Left lung (tissue), 10 donors: ENCODE results near the gene DHRS7. TPM values are rescaled to one million over a fixed set of nuclear protein-coding genes. Genes with fewer than 3 reads are reported as not detected.

Experiments used
- ATAC-seq: fragments of 200-7000 bp; cut with Tn5 transposase; one replicate; pipeline ENCODE4 v1.9.1; 2020; ENCODE audit warnings: moderate library complexity
- DNase-seq, 4 donors: peaks; one replicate each; pipeline ENCODE4 v3.0.0-alpha.2; 2013 to 2020
- H3K27ac ChIP-seq, 2 donors: fragments of 200-600 bp; sonication (generic) in 1 of 2; one replicate each; pipeline versions ENCODE4 v1.5.0 to v1.8.0; 2020 to 2021
- H3K27me3 ChIP-seq, 2 donors: fragments of 200-600 bp; sonication (generic) in 1 of 2; one replicate each; pipeline versions ENCODE4 v1.5.0 to v1.8.0; 2020 to 2021
- H3K36me3 ChIP-seq, 2 donors: fragments of 200-600 bp; sonication (generic) in 1 of 2; one replicate each; pipeline versions ENCODE4 v1.5.0 to v1.8.0; 2020 to 2021
- H3K4me1 ChIP-seq, 2 donors: fragments of 200-600 bp; one replicate each; pipeline ENCODE4 v1.8.0; 2021
- H3K4me3 ChIP-seq, 2 donors: fragments of 200-600 bp; sonication (generic) in 1 of 2; one replicate each; pipeline versions ENCODE4 v1.5.0 to v1.8.0; 2020 to 2021; ENCODE audit warnings: mild to moderate bottlenecking in 1 of 2
- H3K9me3 ChIP-seq, 2 donors: fragments of 200-600 bp; sonication (generic) in 1 of 2; one replicate each; pipeline versions ENCODE4 v1.5.0 to v1.8.0; 2020 to 2021
- intact Hi-C, 2 donors: fragments of 100-400 bp; cut with DNase I; formaldehyde crosslinking; loops; one replicate each; pipeline versions ENCODE4 v1.11.2 to v1.14.2; 2022
- polyA plus RNA-seq, 6 donors: library from polyadenylated mRNA; unstranded; fragments of 120-200 nt; gene quantifications; one replicate each; pipeline ENCODE4 v1.2.1, GENCODE V29; 2013; ENCODE audit not compliant: insufficient read length in 6 of 6
- total RNA-seq, 2 donors: library from RNA; stranded (reverse); fragmentation: NEBNext Ultra II Directional; extraction: Animal tissue kit (Norgen Biotek cat#: 25700); gene quantifications; one replicate each; pipeline ENCODE4 v1.2.1, GENCODE V29; 2021
- TF ChIP-seq, protein P1 (sequence below), 2 donors: fragments of 200-600 bp; sonication (generic) in 1 of 2; IDR thresholded peaks; one replicate each; pipeline versions ENCODE4 v1.5.0 to v1.8.0; 2021; ENCODE audit warnings: antibody characterized with exemption in 2 of 2
- donor health status: DM: no; HTN: yes; CAD: no.
- donor health status: DM: no; HTN: no; CAD: no.

Gene DHRS7
- total and polyA plus RNA-seq, 8 donors: 52.9 to 122 (median 57.8) TPM

DNA sequence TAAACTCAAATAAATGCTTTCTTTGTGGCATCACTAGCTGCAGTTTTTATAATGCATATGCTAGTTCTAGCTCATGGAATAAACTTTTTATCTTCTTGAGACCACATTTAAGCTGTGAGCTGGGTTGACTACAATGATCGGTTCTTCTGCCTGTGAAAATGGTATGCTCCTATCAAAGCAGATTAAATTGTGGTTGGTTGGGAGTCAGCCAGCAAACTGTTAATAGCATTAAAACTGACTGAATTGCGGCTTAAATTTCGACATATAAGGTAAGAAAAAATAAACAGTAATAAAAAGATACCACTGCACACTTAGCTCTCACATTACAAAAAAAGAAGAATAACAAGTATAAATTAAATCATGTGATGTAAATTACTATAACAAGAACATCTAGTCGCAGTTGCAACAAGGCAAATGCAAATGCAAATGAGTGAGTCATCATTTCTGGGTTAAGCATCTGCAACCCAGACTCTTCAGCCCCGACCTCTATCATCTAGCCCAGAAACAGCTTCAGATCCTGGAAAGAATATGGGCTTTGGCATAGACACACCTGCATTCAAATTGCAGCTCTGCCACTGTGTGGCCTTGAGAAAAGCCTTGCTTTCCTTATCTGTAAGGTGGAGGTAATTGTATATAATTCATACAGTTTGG is 19.8 kb upstream of the DHRS7 start:
- no peak overlapping the region for H3K27ac ChIP-seq
- no peak for ATAC-seq
- no peak for DNase-seq
- intact Hi-C loops: loop anchor here in 1 of 2 donors (10.0 kb wide), 2 partner anchors 120 to 220 kb away; no protein-coding TSS in a partner anchor
- H3K9me3 ChIP-seq: no peaks in the 10 kb centered on the region
- TF ChIP-seq, protein P1, sequence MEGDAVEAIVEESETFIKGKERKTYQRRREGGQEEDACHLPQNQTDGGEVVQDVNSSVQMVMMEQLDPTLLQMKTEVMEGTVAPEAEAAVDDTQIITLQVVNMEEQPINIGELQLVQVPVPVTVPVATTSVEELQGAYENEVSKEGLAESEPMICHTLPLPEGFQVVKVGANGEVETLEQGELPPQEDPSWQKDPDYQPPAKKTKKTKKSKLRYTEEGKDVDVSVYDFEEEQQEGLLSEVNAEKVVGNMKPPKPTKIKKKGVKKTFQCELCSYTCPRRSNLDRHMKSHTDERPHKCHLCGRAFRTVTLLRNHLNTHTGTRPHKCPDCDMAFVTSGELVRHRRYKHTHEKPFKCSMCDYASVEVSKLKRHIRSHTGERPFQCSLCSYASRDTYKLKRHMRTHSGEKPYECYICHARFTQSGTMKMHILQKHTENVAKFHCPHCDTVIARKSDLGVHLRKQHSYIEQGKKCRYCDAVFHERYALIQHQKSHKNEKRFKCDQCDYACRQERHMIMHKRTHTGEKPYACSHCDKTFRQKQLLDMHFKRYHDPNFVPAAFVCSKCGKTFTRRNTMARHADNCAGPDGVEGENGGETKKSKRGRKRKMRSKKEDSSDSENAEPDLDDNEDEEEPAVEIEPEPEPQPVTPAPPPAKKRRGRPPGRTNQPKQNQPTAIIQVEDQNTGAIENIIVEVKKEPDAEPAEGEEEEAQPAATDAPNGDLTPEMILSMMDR (IDR thresholded peaks at IDR 0.05): no peak
- no peak overlapping the region for H3K4me3 ChIP-seq
- no peaks in the 10 kb centered on the region for H3K27me3 ChIP-seq
- peaks cover 0 to 8% of the 10 kb centered on the region in 2 donors for H3K4me1 ChIP-seq
- H3K36me3 ChIP-seq: no peaks in the 10 kb centered on the region

DNA sequence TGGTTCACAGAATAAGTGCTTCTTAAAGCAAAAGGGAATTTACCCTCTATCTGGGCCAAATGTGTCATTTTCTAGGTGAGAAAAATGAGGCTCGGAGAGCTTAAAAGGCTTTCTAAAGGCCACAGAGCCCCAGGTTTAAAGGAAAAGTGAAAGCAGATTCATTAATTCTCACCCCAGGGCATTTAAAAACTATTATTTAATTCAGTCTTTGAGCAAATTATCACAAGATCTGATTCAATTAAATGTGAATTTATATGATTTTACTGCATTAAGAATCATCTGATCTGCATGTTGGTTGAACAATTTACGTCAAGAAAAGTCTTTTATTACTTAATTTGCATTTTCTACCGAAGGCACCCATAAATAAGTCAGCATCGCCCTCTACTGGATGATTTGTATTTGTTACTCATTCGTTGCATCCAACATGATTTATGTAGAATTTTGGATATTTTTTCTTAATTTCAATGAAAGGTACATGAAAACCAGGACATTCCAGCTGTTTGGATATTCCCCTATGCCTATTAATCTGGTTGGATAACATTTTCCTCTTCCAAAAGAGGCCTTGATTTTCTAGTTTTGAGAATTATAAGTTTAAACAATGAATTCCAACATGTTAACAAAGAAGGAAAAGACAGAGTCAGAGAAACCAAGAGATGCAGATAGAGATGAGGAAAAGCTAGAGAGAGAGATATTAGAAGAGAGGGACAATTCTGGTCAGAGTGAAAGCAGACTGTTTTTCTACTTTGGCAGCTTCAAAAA is 19.1 kb upstream of the DHRS7 start:
- no peaks in the 10 kb centered on the region for H3K27me3 ChIP-seq
- intact Hi-C loops: loop anchor here in 1 of 2 donors (10.0 kb wide), 2 partner anchors 120 to 220 kb away; no protein-coding TSS in a partner anchor
- TF ChIP-seq, protein P1 (IDR thresholded peaks at IDR 0.05): peak; percentile 71 to 74
- peak; percentile 91 for ATAC-seq
- H3K36me3 ChIP-seq: no peaks in the 10 kb centered on the region
- peak overlapping the region in 1 of 2 donors; percentile 10 for H3K27ac ChIP-seq
- peak in 2 of 4 donors; percentile 65 to 78 for DNase-seq
- H3K4me1 ChIP-seq: peaks cover 0 to 8% of the 10 kb centered on the region in 2 donors
- H3K9me3 ChIP-seq: no peaks in the 10 kb centered on the region
- H3K4me3 ChIP-seq: peak overlapping the region; percentile 18 to 33

GRCh38 chr14:60183741-60184140 is 18.5 kb upstream of the DHRS7 start:
- TF ChIP-seq, protein P1 (IDR thresholded peaks at IDR 0.05): no peak
- H3K4me3 ChIP-seq: peak overlapping the region; percentile 18 to 33
- ATAC-seq (peak; percentile 60), DNase-seq (peak in 1 of 4 donors; percentile 30)
- H3K27me3 ChIP-seq: no peaks in the 10 kb centered on the region
- H3K27ac ChIP-seq: peak overlapping the region in 1 of 2 donors; percentile 10
- H3K4me1 ChIP-seq: peaks cover 0 to 8% of the 10 kb centered on the region in 2 donors
- no peaks in the 10 kb centered on the region for H3K9me3 ChIP-seq
- intact Hi-C loops: loop anchor here in 1 of 2 donors (10.0 kb wide), 2 partner anchors 119 to 219 kb away; no protein-coding TSS in a partner anchor
- no peaks in the 10 kb centered on the region for H3K36me3 ChIP-seq

DNA sequence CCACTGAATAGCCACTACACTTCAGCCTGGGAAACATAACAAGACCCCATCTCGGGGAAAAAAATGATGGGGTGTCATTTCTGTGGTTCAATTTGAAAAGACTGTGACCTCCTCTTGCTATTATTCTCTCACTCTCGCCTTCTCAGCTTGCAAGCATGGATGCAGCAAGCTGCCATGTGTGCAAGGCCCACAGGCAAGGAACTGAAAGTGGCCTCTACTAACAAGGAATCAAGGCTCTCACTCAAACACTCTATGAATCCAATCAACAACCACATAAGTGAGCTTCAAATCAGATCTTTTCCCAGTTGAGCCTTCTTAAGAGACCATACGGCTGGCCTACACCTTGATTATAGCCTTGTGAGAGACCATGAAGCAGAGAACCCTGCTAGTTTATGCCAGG is 17.9 kb upstream of the DHRS7 start:
- Histone ChIP-seq H3K4me3 (no peak overlapping the region), H3K27me3 (no peaks in the 10 kb centered on the region), H3K27ac (no peak overlapping the region), H3K4me1 (peaks cover 0 to 8% of the 10 kb centered on the region in 2 donors), H3K36me3 (no peaks in the 10 kb centered on the region), H3K9me3 (no peaks in the 10 kb centered on the region)
- no peak for DNase-seq
- intact Hi-C loops: loop anchor here in 1 of 2 donors (10.0 kb wide), 2 partner anchors 118 to 218 kb away; no protein-coding TSS in a partner anchor
- TF ChIP-seq, protein P1 (IDR thresholded peaks at IDR 0.05): no peak
- ATAC-seq: no peak

- no peak for ATAC-seq
- H3K27me3 ChIP-seq: no peaks in the 10 kb centered on the region
- peaks cover 0 to 8% of the 10 kb centered on the region in 2 donors for H3K4me1 ChIP-seq
- intact Hi-C loops: no loop called here
- no peak overlapping the region for H3K27ac ChIP-seq
- H3K9me3 ChIP-seq: no peaks in the 10 kb centered on the region
- DNase-seq: no peak
- H3K36me3 ChIP-seq: no peaks in the 10 kb centered on the region
- TF ChIP-seq, protein P1 (IDR thresholded peaks at IDR 0.05): no peak
- H3K4me3 ChIP-seq: no peak overlapping the region
Measured at GRCh38 chr14:60179431-60179869, 14.3 kb upstream of the DHRS7 start.
